Activated CD4-positive, alpha-beta T cell treated with anti-CD3 and anti-CD28 coated beads, Interleukin-10, Interleukin-2, amounts not matched to agents 100 ng/mL and 50 ng/mL, durations not matched to agents 16 hours and 8 hours (primary cell): ENCODE measurements around the gene DNAJC11.
"Not testable (repeated sequence)": the region's sequence is repeated elsewhere in the genome, so short reads cannot be mapped to it uniquely, and the experiment has no call there.

Source experiments
- DNase-seq: peaks from one replicate; pipeline ENCODE4 v3.0.0-alpha.2; 2020

The DNAJC11 gene

DNA sequence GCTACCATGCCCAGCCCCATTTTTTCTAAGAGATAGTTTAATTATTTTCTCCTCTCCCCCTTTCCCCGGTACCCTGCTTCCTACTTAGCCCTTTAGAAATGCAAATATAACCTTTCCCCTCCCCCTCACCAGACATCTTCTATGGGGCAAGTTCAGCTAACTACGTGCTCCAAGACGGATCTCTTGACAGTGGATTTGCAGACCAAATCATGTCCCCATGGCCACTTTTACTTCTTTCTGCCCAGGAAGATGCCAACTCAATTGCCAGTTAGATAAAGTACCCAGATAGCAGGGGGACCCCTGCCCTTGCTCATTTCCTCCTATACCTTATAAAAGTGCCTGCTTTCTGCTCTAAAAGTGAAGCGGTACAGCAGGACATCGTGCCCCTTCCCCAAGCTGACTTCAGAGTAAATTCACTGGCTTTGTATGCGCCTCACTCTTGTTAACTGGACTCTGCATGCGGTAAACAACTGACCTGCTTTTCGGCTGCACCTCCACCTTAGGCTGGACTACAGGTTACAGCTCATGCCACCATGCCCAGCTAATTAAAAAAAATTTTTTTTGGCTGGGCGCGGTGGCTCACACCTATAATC lies 7.4 kb downstream of the DNAJC11 start:
- no peak for DNase-seq

DNA sequence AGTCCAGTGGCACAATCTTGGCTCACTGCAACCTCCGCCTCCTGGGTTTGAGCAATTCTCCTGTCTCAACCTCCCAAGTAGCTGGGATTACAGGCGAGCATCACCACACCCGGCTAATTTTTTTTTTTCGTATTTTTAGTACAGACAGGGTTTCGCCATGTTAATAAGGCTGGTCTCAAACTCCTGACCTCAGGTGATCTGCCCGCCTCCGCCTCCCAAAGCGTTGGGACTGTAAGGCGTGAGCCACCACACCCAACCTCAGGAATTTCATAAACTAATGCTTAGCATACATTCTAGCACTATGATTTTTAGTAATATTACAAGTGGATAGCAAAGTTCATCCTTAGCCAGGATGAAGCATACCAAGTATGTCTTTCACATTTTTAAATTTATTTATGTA lies 8.7 kb downstream of the DNAJC11 start:
- no peak for DNase-seq

DNA sequence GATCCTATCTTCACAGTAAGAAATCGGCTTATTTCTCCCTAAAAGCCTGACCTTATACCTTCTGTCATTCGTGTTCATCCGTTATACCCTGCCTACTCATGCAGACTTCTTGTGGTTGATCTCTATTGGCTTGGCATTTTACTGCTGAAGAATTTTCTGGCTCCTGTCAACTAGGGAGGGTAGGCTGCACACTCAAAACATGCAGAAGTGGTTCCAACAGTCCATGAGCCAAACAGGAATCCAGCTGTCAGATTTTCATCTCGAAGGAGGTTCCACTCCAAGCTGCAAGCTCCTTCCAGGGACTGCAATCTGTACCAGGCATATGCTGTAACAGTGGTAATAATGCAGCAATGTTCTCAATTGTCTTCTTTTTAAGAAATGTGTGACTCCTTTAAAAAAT lies 10.1 kb downstream of the DNAJC11 start:
- DNase-seq = no peak

DNA sequence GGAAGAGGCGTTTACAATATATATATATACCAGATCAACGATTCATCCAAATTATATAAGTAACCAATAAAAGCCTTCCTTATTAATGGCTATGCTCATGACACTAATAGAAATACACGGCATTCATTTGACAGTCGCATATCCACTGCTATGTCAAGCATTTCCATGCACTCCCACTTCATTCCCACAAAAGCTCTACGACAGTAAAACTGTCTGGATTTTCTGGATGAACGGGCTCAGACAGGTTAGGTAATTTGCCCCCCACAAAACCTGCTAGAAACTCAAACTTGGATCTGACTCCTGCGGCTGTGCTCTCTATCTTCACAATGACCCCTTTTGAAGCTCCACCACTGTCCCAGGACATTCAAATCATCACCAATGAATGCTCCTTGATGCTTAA lies 11.4 kb downstream of the DNAJC11 start:
- no peak for DNase-seq

DNA sequence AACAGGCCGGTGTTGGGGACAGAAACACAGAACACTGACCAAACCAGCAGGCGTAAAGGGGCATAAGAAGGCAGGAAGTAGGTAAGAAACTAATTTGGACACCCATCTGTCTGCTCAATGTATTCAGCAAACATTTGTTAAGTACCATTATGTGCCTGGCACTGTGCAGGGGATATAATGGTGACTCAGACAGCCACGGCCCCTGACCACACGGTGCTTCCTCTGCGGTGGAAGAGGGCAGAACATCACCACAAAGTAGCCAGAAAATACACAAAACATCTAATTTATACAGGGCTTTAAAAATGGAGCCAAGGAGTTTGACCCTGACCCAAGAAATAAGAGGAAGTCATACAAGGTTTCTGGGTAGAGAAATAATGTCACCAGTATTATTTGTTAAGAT lies 12.9 kb downstream of the DNAJC11 start:
- peak; percentile 33 for DNase-seq

DNA sequence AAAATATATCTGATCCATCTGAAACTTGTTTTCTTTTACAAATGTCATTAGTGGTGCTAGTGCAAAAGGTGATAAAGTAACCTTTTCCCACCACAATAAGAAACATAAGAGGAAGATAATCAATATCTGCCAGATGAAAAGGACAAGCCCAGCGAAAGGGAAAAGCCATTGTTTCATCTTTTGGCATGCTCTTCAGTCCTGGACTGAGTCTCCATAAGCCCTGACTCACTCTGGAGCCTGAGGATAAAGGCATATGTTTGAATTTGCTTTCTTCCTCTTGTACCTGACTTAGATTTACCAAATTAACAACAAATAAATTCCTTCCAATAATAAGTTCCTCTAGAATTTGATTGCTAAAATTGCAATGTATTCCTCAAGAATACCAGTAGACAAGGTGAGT lies 13.6 kb downstream of the DNAJC11 start:
- no peak for DNase-seq

DNA sequence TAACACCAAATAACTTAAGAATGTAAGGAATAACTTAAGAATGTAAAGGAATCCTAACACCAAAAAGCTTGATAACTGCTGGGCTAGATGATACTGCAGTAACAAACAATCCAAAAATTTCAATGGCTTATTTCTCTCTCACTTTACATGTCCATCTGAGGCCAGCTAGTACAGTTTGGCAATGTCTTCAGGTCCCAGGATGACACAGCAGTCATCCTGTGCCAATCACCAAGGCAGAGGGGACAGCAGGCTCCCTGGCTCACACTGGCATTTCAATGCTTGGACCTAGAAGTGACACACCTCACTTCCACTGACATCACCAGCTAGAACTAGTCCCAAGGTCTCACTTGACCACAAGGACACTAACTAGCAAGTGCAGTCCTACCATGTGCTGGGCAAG lies 15.3 kb downstream of the DNAJC11 start:
- no peak for DNase-seq

DNA sequence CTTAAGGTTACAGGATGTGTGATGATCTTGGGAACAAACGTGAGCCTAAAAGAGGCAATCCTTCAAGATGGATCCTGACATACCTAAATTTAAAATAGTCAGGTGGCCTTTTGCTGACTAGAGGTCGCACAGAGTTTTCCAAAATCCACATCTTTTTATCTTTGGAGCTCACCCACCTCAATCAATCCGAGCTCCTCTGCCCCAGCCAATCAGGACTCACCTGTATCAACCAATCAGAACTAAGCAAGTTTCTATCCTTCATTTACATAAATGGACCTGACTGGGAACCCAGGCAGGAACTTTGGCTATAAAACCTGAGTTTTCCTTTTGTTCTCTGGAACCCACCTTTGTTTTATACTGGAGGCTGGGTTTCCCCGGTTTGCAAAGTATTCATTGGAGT lies 16.2 kb downstream of the DNAJC11 start:
- no peak for DNase-seq

DNA sequence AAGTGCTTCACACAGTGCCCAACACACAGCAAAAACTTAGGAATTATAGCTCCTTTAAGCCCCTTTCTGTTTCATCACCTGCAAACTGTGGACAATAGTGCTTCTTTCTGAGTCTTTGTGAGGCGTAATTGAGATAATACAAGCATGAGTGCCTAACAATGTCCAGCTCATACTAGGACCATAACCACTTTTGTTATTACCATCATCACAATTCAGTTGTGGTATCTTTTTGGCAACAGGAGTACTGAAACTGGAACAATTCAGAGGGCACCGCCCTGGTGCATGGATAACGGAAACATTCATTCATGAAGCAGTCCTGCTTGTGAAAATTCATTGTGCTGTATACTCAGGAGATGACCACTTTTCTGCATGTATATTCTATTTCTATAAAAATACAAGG lies 18.2 kb downstream of the DNAJC11 start:
- peak; percentile 55 for DNase-seq

DNA sequence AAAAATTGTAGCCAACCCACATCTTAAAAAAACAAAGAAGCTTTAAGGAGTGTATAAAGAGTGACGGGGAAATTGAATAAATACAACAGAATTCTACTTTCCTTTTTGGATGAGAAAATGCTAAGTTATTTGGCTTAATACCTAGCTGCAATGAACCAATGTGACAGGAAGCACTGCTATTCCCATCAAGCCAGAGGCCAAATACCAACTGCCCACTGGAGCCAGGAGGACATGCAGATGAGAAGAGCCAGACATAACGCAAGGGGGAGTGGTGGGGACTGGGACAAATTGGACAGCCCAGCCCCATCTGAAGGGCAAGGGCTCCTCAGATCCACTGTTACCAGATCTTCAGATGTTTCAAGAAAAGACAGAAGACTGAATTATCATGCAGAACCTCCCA lies 25.7 kb downstream of the DNAJC11 start:
- DNase-seq = no peak

DNA sequence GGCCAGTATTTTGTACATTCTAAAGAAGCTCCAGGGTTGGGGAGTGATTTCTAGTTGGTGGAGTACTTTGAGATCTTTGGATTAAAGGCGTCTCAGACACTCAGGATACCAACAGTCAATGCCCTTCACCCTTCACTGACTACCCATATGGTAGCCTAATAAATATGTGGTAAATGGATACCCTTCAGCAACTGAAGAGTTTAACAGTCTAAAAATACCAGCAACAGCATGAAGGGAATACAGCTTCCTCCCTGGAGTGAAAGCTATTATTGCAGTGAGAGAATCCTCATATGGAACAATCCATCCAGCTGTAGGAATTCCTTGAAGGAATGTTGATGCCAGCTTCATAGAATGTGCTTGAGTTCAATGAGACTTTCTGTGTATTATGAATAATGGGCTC lies 26.8 kb downstream of the DNAJC11 start:
- DNase-seq = no peak

DNA sequence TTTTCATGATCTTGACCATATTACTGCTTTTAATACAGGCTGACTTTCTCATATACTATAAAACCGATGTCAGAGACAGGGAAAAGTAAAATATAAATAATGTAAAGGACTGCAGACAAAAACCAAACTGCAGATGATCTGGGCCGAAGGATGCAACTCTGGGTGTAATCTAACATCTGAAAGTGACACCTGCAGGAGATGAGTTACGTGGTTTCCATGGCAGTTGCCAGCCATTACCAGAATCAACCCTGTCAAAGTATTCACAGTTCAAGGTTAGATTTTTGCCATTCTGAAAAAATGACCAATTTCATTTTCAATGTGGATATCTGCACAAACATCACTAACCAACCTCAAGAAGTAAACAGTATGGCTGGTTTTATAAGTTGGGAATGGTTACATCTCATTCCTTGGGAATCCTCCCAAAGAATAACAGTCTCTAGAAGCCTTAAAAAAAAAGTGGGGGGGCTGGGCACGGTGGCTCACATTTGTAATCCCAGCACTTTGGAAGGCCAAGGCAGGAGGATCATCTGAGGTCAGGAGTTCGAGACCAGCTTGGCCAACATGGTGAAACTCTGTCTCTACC lies 27.7 kb downstream of the DNAJC11 start:
- DNase-seq = peak; percentile 23

DNA sequence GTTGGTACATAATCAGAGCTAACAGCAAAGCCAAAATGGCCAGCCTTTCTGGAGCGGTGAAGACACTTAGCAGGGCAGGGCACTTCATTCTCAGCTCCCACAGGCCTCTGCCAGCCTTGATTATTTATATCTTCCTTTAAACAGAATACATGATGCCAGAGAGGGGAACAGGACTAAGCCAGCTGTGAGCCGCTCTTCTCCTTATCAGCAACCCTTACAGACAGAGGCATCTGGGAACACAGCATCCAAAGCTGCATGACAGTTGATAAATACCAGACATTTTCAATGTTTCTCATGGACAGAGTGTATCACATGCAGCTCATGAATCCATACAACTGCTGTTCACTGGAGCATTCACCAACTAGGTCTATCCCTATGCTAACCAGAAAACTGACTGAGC lies 29.1 kb downstream of the DNAJC11 start:
- DNase-seq = no peak

DNA sequence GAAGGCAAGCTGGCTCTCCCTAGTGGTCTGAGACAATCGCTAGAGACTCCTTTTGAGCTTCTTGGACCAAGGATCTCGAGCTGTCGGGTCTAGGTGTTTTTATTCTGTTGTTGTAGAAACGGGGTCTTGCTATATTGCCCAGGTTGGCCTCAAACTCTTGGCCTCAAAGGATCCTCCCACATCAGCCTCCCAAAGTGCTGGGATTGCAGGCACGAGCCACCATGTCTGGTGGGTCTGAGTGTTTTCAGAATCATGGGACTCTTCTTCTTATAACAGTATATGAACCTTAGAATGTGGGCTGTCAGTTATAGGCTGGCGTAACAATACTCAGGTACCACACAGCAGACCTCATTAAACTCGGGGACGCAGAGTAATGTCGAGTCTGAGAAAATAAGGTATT lies 33.1 kb downstream of the DNAJC11 start:
- DNase-seq = no peak

DNA sequence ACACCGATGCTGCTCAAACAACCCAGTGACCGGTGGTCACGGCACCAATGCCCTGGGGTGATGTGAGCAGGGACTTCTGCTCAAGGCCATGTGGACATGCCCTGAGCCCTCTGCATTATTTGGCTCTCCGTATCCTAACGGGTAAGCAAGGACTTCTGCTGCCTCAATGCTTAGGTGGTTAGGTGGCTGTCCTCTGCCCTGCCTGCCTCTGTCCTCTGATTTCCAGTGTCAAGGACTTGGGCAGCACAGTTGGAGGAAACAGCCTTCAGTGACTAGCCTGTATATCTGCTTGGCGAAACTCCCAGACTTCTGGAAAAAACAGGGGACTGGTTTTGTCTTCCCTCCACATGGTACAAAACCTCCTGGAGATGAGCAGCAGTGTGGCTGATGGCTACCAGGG lies 34.5 kb downstream of the DNAJC11 start:
- DNase-seq = no peak

DNA sequence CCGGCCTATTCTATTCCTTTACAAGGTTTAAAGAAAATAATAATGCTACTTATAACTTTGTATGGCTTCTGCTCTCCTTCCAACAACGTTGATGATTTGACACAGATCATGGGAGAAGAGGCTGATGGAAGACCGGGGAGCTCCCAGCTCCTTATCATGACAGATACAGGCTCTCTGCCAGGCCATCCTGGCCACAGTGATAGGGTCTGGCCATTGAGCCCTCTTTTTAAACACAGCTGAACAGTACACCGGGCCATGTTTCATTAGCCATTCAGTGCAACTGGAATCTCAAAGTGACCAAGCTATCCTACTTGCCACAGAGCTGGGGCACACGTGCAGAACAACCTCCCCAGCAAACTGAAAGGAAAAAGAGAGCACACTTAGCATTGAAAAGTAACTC lies 34.9 kb downstream of the DNAJC11 start:
- no peak for DNase-seq

DNA sequence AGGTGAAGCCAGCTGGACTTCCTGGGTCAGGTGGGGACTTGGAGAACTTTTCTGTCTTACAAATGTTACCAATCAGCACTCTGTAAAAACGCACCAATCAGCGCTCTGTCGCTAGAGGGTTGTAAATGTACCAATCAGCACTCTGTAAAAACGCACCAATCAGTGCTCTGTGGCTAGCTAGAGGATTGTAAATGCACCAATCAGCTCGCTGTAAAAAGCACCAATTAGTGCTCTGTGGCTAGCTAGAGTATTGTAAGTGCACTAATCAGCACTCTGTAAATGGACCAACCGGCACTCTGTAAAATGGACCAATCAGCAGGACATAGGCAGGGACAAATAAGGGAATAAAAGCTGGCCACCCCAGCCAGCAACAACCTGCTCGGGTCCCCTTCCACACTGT lies 39.1 kb downstream of the DNAJC11 start:
- DNase-seq = not testable (repeated sequence)

DNA sequence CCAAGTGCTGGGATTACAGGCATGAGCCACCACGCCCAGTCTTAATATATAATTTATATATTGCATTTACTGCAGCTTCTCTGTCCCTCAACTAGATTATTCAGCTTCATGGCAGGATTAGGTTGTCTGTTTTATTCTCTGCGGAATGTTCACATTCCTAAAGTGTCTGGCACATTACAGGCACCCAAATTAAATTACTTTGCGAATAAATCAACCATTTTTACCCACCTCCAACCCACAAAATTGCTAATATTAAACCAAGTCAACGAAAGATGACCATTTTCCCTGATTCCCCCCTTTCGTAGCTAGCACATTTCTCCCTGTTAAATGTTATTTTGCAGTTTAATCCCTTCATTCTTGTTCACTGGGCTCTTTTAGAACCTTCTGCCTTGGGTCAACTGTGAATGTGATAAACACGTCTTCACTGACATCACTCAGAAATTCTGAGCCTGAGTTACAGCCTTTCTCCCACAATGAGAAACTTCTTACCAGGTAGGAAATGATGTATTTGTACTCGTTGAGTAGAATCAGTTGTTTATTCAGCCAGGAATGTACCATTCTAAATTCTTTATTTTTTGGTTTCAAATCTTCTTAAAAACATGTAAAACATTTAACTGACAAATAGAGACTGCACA lies 41.1 kb downstream of the DNAJC11 start:
- DNase-seq = no peak

DNA sequence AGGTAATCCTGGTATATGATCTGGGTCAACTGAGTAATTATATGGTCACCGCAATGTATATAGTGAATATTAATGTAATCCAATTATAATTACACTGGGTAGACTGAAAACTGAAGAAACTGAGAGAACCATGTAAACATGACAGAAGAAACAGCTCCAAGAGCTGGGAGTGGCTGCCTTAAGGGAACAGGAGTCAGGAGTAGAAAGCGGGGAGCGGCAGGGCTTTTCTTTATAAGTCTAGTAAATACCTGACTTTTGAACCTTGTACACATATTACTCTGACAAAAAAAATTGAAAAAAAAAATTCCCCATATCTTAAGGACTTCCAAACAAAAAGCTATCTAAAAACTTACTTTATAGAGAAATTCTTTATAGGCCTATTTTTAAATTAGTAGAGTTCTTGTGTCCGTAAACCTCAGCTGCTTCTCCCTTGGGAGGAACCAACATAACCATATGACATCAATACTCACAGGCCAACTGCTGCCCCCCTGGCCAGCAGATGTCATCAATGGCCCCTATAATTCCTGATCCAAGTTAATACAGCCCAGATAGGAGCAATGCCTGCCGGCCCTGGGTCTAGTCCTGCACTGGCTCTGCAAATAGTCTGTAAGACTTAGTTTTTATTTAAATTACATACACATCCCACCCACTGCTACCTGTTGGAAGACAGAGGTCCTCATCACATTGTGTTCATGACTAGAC lies 43.1 kb downstream of the DNAJC11 start:
- DNase-seq = no peak

DNA sequence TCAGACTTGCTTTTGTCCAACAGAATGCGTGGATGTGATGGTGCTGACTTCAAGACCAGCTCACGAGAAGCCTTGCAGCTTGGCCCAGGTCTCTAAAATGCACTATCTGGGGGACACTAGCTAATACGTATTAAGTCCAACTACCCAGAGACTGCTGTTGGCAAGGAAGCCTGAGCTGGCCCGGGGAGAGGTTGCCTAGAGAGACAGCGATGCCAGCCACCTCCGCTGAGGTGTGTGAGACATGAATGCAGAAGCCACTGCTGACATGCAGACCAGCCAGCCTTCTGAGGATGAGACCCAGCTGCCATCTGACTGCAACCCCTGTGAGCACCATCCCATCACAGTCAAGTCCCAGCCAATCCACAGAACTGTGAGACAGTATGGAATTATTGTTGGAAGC lies 44.5 kb downstream of the DNAJC11 start:
- DNase-seq = no peak

DNA sequence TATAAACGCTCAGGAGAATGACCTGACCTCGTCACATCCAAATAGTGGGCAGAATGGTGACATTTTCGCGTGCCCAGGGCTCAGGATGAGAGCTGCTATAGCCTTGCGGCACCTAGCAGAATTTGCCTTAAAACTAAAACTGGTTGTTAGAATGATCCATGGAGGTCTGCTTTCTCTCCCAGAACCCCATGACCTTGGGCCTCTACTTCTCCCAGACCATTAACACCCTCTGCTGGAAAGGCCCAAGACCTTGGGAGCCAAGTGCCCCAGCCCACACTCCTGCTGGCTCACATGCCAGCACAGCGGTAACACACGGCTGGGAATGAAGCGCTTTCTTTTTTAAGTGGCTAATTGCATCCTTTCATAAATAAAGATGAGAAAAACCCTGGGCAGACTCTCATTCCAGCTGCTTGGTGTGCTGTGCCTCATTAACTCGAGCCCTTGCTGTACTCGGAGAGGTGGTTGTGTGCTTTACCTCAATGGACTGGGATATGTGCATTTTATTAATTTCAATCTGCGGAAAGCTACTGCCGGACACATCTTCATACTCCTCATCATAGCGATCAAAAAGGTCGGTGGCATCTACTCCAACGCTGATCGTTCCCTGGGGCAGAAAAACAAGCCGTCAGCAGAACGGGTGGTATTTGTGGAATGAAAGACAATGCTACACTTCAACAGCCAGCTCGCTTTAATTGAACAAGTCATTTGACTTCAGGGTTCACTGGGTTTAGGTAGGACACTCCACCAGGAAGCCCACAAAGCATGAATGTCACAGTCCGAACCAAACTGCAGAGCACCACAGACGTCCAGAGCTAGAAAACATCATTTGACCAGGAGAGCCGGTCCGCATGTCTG lies 48.0 kb downstream of the DNAJC11 start:
- DNase-seq = no peak

DNA sequence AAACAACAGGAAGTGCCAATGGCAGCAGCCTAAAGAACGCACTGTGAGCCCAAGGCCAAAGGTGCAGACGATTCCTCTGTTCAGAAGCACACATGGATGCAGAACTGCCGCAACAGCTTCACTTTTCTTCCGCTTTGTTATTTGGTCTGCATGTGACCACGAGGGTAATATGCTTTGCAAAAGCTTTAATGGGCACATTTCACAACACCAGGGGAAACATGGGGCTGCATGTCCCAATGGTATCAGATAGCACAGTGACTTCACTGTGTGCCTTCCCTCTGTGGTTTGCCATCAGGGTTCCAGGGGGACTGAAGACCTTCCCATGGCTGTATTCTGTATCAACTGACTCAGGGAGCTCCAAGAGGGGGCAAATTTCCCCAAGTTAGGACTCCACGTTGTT lies 48.6 kb downstream of the DNAJC11 start:
- DNase-seq = no peak

DNA sequence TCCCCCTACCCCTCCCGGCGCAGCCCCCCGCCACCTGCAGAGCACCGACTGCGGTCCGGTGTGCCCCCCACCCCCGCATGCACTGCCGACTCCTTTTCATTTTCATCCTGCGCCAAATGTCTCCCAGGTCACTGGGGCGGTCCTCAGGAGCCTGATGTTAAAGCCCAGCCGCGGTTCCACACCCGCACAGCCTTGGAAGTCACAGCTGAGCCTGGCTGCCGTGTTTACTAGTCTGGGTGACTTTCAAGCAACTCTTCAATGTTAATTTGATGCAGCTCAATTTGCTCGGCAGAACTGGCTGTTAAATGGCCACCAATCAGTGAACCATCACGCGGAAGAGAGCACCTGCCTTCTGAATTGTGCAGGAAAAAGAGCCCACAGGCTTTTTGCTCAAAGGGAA lies 49.7 kb downstream of the DNAJC11 start:
- no peak for DNase-seq
